Measurements from ENCODE around the gene FAM222A. TPM values are rescaled to one million over a fixed set of nuclear protein-coding genes. Genes with fewer than 3 reads are reported as not detected.

Gene FAM222A
- total and polyA plus RNA-seq, 2 experiments from 2014 or later, result 0.97 TPM; not detected in 1

- Histone ChIP-seq H3K4me1 (ENCODE audit: insufficient read depth) (no peaks in the 10 kb centered on the region), H3K9me3 (ENCODE audit: low read depth) (no peaks in the 10 kb centered on the region), H3K9me2 (ENCODE audit: insufficient read depth) (no peaks in the 10 kb centered on the region), H3F3A (ENCODE audit: insufficient read depth) (no peaks in the 10 kb centered on the region), H3K4me3 (no peak overlapping the region), H4K20me1 (ENCODE audit: insufficient read depth) (no peaks in the 10 kb centered on the region), H3K4me2 (ENCODE audit: unreplicated experiment) (no peak overlapping the region), H3K27ac (no peak overlapping the region), H2AFZ (no peak overlapping the region), H3K9ac (no peak overlapping the region), H3K79me2 (ENCODE audit: insufficient read depth) (no peaks in the 10 kb centered on the region), H3K36me3 (ENCODE audit: low read depth) (no peaks in the 10 kb centered on the region), H3K27me3 (replicated peaks; ENCODE audit: insufficient read depth) (no peaks in the 10 kb centered on the region)
- no peak for TF ChIP-seq EZH2 (IDR thresholded peaks at IDR 0.05; ENCODE audit: insufficient read depth, poor library complexity, severe bottlenecking)
- TF ChIP-seq EZH2phosphoT487 (IDR thresholded peaks at IDR 0.05; ENCODE audit: insufficient read depth, low read depth), result no peak
- DNase-seq, result no peak
- in situ Hi-C loops (cut with MboI), result no loop called here
- 73 to 74% methylated on average over 12 of the region's 12 CpGs for whole genome bisulfite sequencing, 2 experiments (ENCODE audit: low coverage in 1 of 2, low lambda C conversion rate in 2 of 2, missing lambda C conversion rate in 2 of 2)
Measured at GRCh38 chr12:109726511-109727038, 12.9 kb downstream of the FAM222A start.

GRCh38 chr12:109727039-109727723 is 13.6 kb downstream of the FAM222A start:
- Histone ChIP-seq H3K79me2 (ENCODE audit: insufficient read depth) (no peaks in the 10 kb centered on the region), H3K9me3 (ENCODE audit: low read depth) (no peaks in the 10 kb centered on the region), H3K4me2 (ENCODE audit: unreplicated experiment) (no peak overlapping the region), H2AFZ (no peak overlapping the region), H3K9ac (no peak overlapping the region), H3K4me1 (ENCODE audit: insufficient read depth) (no peaks in the 10 kb centered on the region), H3K36me3 (ENCODE audit: low read depth) (no peaks in the 10 kb centered on the region), H3K27me3 (replicated peaks; ENCODE audit: insufficient read depth) (no peaks in the 10 kb centered on the region; the same call in 1 of the 2 replicates), H3F3A (ENCODE audit: insufficient read depth) (no peaks in the 10 kb centered on the region), H3K4me3 (no peak overlapping the region), H4K20me1 (ENCODE audit: insufficient read depth) (no peaks in the 10 kb centered on the region), H3K9me2 (ENCODE audit: insufficient read depth) (no peaks in the 10 kb centered on the region), H3K27ac (no peak overlapping the region)
- no peak for DNase-seq
- in situ Hi-C loops (cut with MboI), result no loop called here
- 63% methylated on average over 18 of the region's 18 CpGs for WGBS, 2 experiments (ENCODE audit: low coverage in 1 of 2, low lambda C conversion rate in 2 of 2, missing lambda C conversion rate in 2 of 2)
- TF ChIP-seq EZH2 (IDR thresholded peaks at IDR 0.05; ENCODE audit: insufficient read depth, poor library complexity, severe bottlenecking), result no peak
- no peak for TF ChIP-seq EZH2phosphoT487 (IDR thresholded peaks at IDR 0.05; ENCODE audit: insufficient read depth, low read depth)

GRCh38 chr12:109727746-109728726 is 14.4 kb downstream of the FAM222A start:
- Histone ChIP-seq H3K4me2 (ENCODE audit: unreplicated experiment) (no peak overlapping the region), H3K36me3 (ENCODE audit: low read depth) (no peaks in the 10 kb centered on the region), H3K27me3 (replicated peaks; ENCODE audit: insufficient read depth) (peaks cover 4% of the 10 kb centered on the region), H3K4me1 (ENCODE audit: insufficient read depth) (no peaks in the 10 kb centered on the region), H3K9me2 (ENCODE audit: insufficient read depth) (no peaks in the 10 kb centered on the region), H3F3A (ENCODE audit: insufficient read depth) (no peaks in the 10 kb centered on the region), H3K9me3 (ENCODE audit: low read depth) (no peaks in the 10 kb centered on the region), H4K20me1 (ENCODE audit: insufficient read depth) (no peaks in the 10 kb centered on the region), H3K27ac (no peak overlapping the region), H2AFZ (no peak overlapping the region), H3K9ac (no peak overlapping the region), H3K79me2 (ENCODE audit: insufficient read depth) (no peaks in the 10 kb centered on the region), H3K4me3 (no peak overlapping the region)
- DNase-seq, result no peak
- WGBS, 2 experiments (ENCODE audit: low coverage in 1 of 2, low lambda C conversion rate in 2 of 2, missing lambda C conversion rate in 2 of 2), result 49 to 53% methylated on average over 14 of the region's 14 CpGs
- in situ Hi-C loops (cut with MboI), result no loop called here
- TF ChIP-seq EZH2phosphoT487 (IDR thresholded peaks at IDR 0.05; ENCODE audit: insufficient read depth, low read depth) (no peak), EZH2 (IDR thresholded peaks at IDR 0.05; ENCODE audit: insufficient read depth, poor library complexity, severe bottlenecking) (no peak)

DNA sequence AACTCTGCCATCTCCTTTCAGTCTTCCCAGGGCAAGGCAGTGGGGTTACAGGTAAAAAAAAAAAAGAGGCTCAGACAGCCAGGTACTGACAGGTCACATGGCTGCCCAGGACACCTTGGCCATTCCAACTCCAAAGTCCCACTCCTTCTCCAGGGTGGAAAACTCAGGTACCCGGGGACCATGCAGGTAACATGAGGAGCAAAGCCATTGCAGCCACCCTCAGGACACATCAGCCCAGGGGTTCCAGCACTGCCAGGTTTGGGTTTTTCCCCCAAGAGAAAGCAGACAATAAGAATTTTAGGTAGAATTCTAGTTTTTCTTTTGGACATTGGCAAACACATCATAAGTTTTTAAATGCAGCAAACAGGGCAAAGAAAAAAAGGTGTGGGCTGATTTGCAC is 15.3 kb downstream of the FAM222A start:
- Histone ChIP-seq H3K4me1 (ENCODE audit: insufficient read depth) (no peaks in the 10 kb centered on the region), H4K20me1 (ENCODE audit: insufficient read depth) (no peaks in the 10 kb centered on the region), H3K27me3 (replicated peaks; ENCODE audit: insufficient read depth) (peaks cover 6% of the 10 kb centered on the region), H3F3A (ENCODE audit: insufficient read depth) (no peaks in the 10 kb centered on the region), H3K4me3 (no peak overlapping the region), H3K9me3 (ENCODE audit: low read depth) (no peaks in the 10 kb centered on the region), H3K4me2 (ENCODE audit: unreplicated experiment) (no peak overlapping the region), H3K36me3 (ENCODE audit: low read depth) (no peaks in the 10 kb centered on the region), H3K79me2 (ENCODE audit: insufficient read depth) (no peaks in the 10 kb centered on the region), H2AFZ (no peak overlapping the region), H3K9me2 (ENCODE audit: insufficient read depth) (no peaks in the 10 kb centered on the region), H3K9ac (no peak overlapping the region), H3K27ac (no peak overlapping the region)
- WGBS, 2 experiments (ENCODE audit: low coverage in 1 of 2, low lambda C conversion rate in 2 of 2, missing lambda C conversion rate in 2 of 2), result 55 to 57% methylated on average over 1 of the region's 1 CpG
- in situ Hi-C loops (cut with MboI), result no loop called here
- DNase-seq, result no peak
- TF ChIP-seq EZH2 (IDR thresholded peaks at IDR 0.05; ENCODE audit: insufficient read depth, poor library complexity, severe bottlenecking), result no peak
- no peak for TF ChIP-seq EZH2phosphoT487 (IDR thresholded peaks at IDR 0.05; ENCODE audit: insufficient read depth, low read depth)

Measured in GM23248 (cell line).